Karpas-422 (cell line): Measurements from ENCODE around the gene SEC14L1. TPM values are rescaled to one million over a fixed set of nuclear protein-coding genes. Genes with fewer than 3 reads are reported as not detected.

Experiments
- DNase-seq: peaks from one replicate; pipeline ENCODE4 v3.0.0-alpha.2; 2015
- H2AFZ ChIP-seq: fragments of 200-600 bp; sonication (generic); 2 replicates; pipeline ENCODE4 v1.6.1; 2014; ENCODE audit warnings: antibody characterized with exemption, low read length, mixed read lengths
- H3K27ac ChIP-seq: fragments of 200-600 bp; sonication (generic); 2 replicates; pipeline ENCODE4 v1.5.1; 2014; ENCODE audit warnings: mild to moderate bottlenecking, low read length, moderate library complexity
- H3K27me3 ChIP-seq: fragments of 200-600 bp; sonication (generic); 2 replicates; pipeline ENCODE4 v1.6.1; 2014; ENCODE audit warnings: low read length, mixed read lengths
- H3K36me3 ChIP-seq: fragments of 200-600 bp; sonication (generic); 2 replicates; pipeline ENCODE4 v1.6.1; 2014; ENCODE audit warnings: low read length, mixed read lengths; ENCODE audit not compliant: insufficient read depth
- H3K4me1 ChIP-seq: fragments of 200-600 bp; sonication (generic); 2 replicates; pipeline ENCODE4 v1.6.1; 2014; ENCODE audit warnings: mild to moderate bottlenecking, low read length, mixed read lengths
- H3K4me2 ChIP-seq: fragments of 200-600 bp; sonication (generic); 2 replicates; pipeline ENCODE4 v1.6.1; 2014; ENCODE audit warnings: low read length, low read depth, mild to moderate bottlenecking; ENCODE audit not compliant: poor library complexity, severe bottlenecking
- H3K4me3 ChIP-seq: fragments of 200-600 bp; sonication (generic); 2 replicates; pipeline ENCODE4 v1.5.1; 2014; ENCODE audit warnings: mild to moderate bottlenecking, antibody characterized with exemption, low read length, mixed read lengths
- H3K79me2 ChIP-seq: fragments of 200-600 bp; sonication (generic); 2 replicates; pipeline ENCODE4 v1.6.1; 2014; ENCODE audit warnings: mild to moderate bottlenecking, low read length, mixed read lengths
- H3K9ac ChIP-seq: fragments of 200-600 bp; sonication (generic); 2 replicates; pipeline ENCODE4 v1.6.0; 2014; ENCODE audit warnings: low read length
- H3K9me2 ChIP-seq: fragments of 200-600 bp; sonication (generic), shearing (Covaris generic); replicated peaks from 2 replicates; pipeline ENCODE4 v1.6.0; 2014; ENCODE audit warnings: mild to moderate bottlenecking, low read length, moderate library complexity; ENCODE audit not compliant: insufficient read depth
- H3K9me3 ChIP-seq: fragments of 300-700, 200-600 bp; sonication (generic); 2 replicates; pipeline ENCODE4 v1.6.1; 2014; ENCODE audit warnings: low read length, mixed read lengths
- H4K20me1 ChIP-seq: fragments of 200-600 bp; sonication (generic); 2 replicates; pipeline ENCODE4 v1.6.1; 2014; ENCODE audit warnings: mild to moderate bottlenecking, antibody characterized with exemption, low read length, low read depth; ENCODE audit not compliant: insufficient read depth
- total RNA-seq: library from RNA; depleted of rRNA; stranded (reverse); fragments of >200 nt; shearing (Covaris generic); gene quantifications from 2 replicates; pipeline ENCODE4 v1.2.3, GENCODE V29; 2014; ENCODE audit warnings: low replicate concordance

The SEC14L1 gene
- total RNA-seq, 1 experiment from 2014 or later, result 32.0 TPM

DNA sequence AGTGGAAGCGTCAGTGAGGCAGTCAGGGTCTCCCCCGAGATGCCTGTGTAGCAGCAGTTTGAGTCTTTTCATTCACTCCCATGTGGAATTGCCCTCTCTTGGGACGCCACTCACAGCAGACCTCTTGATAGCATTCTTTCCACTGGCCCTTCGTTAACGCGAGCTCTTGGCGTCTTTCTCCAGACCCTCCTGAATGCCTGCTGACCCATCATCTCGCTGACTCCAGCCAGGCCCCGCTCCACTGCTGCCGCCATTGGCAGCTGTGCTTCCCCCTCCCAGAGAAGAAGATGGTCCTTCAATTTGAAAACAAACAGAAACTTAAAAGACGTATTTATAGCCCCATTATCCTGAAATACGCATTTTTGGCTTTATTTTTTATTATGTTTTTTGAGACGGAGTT lies 63.1 kb downstream of the SEC14L1 start:
- Histone ChIP-seq H3K4me2 (no peak overlapping the region), H3K9me2 (no peaks in the 10 kb centered on the region), H4K20me1 (no peaks in the 10 kb centered on the region), H3K27me3 (no peaks in the 10 kb centered on the region), H3K4me1 (peaks cover 12% of the 10 kb centered on the region), H3K4me3 (no peak overlapping the region), H2AFZ (no peak overlapping the region), H3K9ac (no peak overlapping the region), H3K9me3 (no peaks in the 10 kb centered on the region), H3K27ac (no peak overlapping the region), H3K36me3 (peaks cover 12% of the 10 kb centered on the region; the same call in 1 of the 2 replicates), H3K79me2 (no peaks in the 10 kb centered on the region)
- DNase-seq, result no peak

DNA sequence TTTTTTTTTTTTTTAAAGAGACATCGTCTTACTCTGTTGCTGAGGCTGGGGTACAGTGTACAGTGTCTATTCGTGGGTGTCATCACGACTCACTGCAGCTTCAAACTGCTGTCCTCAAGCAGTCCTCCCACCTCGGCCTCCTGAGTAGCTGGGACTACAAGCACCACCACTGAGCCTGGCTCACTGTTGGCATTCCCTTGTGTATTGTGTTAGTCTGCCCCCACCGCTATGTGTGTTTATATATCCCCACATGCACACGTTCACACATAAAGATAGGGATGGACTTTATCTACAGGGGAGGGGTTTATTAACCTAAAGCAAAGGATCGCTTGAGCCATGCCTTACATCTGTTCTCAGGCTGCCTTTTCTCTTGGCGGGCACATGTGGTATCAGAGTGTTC lies 63.8 kb downstream of the SEC14L1 start:
- H3K4me2 ChIP-seq, result no peak overlapping the region
- H3K9me2 ChIP-seq, result no peaks in the 10 kb centered on the region
- H3K4me1 ChIP-seq, result peaks cover 12% of the 10 kb centered on the region
- H4K20me1 ChIP-seq, result no peaks in the 10 kb centered on the region
- no peak overlapping the region for H3K27ac ChIP-seq
- no peaks in the 10 kb centered on the region for H3K27me3 ChIP-seq
- no peaks in the 10 kb centered on the region for H3K9me3 ChIP-seq
- no peak overlapping the region for H3K9ac ChIP-seq
- no peaks in the 10 kb centered on the region for H3K79me2 ChIP-seq
- no peak overlapping the region for H2AFZ ChIP-seq
- H3K36me3 ChIP-seq, result peaks cover 18% of the 10 kb centered on the region
- no peak overlapping the region for H3K4me3 ChIP-seq
- no peak for DNase-seq

DNA sequence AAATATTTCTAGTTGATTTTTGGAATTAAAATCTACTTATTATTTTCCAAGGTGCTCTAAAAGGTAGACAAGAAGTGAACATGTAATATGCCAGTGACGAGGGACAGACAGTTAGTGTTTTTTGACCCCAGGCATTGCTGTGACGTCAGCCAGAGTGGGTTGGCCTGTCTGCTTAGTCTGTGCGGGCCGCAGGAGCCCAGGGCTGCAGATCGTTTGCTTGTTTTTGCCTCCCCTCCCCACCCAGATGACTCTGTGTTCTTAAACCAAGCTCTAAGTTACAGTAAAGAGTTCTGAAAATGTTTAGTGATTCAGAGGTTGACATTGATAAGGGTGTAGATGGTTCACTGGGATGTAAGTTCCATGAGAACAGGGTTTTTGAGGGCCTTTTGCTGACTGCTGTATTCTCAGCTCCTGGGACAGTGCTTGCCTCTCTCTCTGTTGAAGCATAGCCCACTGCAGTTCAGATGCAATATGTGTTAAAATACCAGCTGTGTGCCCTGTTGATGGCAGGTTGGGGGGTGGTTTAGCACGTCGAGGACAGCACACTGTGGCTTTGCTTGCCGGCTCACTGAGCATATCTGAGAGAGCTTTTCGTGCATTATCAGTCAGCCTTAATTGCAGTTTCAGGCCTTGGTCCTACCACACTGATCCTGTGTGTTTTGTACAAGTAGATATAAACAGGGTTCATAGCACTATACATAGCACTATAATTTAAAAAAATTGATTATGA lies 64.8 kb downstream of the SEC14L1 start:
- Histone ChIP-seq H3K36me3 (peaks cover 21% of the 10 kb centered on the region), H3K4me1 (peaks cover 20% of the 10 kb centered on the region), H3K9me3 (no peaks in the 10 kb centered on the region), H3K4me3 (no peak overlapping the region), H3K9ac (no peak overlapping the region), H2AFZ (no peak overlapping the region), H3K27ac (peak overlapping the region; percentile 31), H3K4me2 (no peak overlapping the region), H4K20me1 (no peaks in the 10 kb centered on the region), H3K79me2 (no peaks in the 10 kb centered on the region), H3K9me2 (no peaks in the 10 kb centered on the region), H3K27me3 (no peaks in the 10 kb centered on the region)
- DNase-seq, result no peak

DNA sequence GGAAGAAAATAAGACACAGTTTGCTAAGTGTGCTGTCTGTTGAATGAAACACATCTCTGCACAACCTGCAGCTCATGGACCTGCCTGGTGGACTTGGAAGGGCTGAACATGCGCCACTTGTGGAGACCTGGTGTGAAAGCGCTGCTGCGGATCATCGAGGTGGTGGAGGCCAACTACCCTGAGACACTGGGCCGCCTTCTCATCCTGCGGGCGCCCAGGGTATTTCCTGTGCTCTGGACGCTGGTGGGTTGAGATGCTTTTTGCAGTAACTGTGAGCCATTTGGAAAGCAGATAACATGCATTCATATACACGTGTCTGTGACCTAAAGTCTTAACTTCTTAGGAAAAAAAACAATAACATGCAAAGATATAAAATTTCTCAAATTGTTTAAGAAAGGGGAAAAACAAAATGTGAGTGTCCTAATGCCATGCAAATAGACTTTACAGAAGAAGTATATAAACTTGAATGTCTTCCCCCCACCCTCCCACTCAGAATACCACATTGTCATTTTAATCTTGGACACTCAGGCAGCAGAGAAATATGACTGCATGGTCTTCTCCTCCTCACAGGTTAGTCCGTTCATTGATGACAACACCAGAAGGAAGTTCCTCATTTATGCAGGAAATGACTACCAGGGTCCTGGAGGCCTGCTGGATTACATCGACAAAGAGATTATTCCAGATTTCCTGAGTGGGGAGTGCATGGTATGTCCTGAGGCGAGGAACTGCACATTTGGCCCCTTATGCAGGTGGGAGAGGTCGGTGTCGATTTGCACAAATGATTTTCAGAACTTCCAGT lies 65.6 kb downstream of the SEC14L1 start:
- H3K79me2 ChIP-seq, result no peaks in the 10 kb centered on the region
- no peaks in the 10 kb centered on the region for H3K9me2 ChIP-seq
- no peaks in the 10 kb centered on the region for H3K9me3 ChIP-seq
- H4K20me1 ChIP-seq, result no peaks in the 10 kb centered on the region
- H3K4me3 ChIP-seq, result no peak overlapping the region
- H3K27ac ChIP-seq, result no peak overlapping the region; the same call in 1 of the 2 replicates
- no peak overlapping the region for H3K4me2 ChIP-seq
- no peak overlapping the region for H2AFZ ChIP-seq
- DNase-seq, result no peak
- H3K27me3 ChIP-seq, result no peaks in the 10 kb centered on the region
- H3K9ac ChIP-seq, result no peak overlapping the region
- H3K36me3 ChIP-seq, result peaks cover 21% of the 10 kb centered on the region
- H3K4me1 ChIP-seq, result peaks cover 28% of the 10 kb centered on the region

DNA sequence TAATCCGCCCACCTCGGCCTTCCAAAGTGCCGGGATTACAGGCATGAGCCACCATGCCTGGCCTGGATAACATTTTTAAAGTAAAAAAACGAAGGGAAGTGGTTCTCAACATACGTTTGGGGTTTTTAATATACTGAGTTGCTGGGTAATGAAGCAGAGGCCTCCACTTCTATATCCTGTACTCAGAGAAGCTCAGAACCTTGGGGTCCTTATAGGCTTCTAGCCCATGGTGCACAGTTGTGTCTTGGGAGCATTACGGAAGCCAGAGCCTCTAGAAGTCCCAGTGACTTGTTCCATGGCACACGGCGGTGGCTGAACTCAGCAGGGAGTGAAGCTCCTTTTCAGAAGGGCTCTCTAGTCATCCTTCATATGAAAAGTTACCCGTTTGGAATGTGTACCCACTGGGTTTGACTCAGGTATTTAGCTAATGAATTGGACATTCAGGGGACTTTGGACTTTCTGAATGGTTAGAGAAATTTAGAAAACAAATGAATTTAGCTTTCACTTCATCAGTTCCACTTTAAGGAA lies 67.0 kb downstream of the SEC14L1 start:
- peaks cover 21% of the 10 kb centered on the region for H3K36me3 ChIP-seq
- no peaks in the 10 kb centered on the region for H3K9me2 ChIP-seq
- no peak overlapping the region for H3K27ac ChIP-seq
- no peak overlapping the region for H3K9ac ChIP-seq
- no peaks in the 10 kb centered on the region for H3K27me3 ChIP-seq
- H3K4me1 ChIP-seq, result peaks cover 42% of the 10 kb centered on the region
- DNase-seq, result no peak
- no peaks in the 10 kb centered on the region for H4K20me1 ChIP-seq
- no peaks in the 10 kb centered on the region for H3K9me3 ChIP-seq
- H2AFZ ChIP-seq, result no peak overlapping the region
- H3K4me3 ChIP-seq, result no peak overlapping the region
- H3K4me2 ChIP-seq, result no peak overlapping the region
- H3K79me2 ChIP-seq, result no peaks in the 10 kb centered on the region

DNA sequence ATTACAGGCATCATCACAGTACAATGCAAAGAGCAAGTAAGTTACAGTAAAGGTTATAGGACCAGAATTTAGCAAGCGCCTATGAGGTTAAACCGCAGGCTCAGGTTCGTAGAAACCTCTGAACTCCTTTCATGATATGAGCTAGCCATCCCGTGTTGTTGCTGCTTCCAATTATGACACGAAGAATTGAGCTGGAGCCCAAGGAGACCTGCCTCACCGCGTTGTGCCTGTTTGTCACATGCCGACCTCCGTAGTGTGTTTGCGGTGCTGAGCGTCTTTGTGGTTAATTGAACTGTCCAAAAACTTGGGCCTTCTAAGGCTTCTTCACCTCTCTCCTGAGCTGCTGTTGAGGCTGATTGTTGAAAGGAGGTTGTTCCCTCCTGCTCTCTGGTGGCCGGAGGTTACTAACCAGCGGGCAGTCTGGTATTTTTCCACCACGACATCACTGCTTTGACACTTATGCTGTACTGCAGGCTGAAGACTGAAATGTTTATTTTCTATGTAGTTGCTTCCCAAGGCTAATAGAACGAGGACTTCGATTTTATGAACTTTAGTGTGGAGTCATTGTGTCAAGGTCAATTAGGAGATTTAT lies 67.5 kb downstream of the SEC14L1 start:
- H3K4me3 ChIP-seq, result no peak overlapping the region
- H3K79me2 ChIP-seq, result peaks cover 5% of the 10 kb centered on the region
- DNase-seq, result no peak
- H3K36me3 ChIP-seq, result peaks cover 23% of the 10 kb centered on the region
- peaks cover 48% of the 10 kb centered on the region for H3K4me1 ChIP-seq
- H2AFZ ChIP-seq, result no peak overlapping the region
- no peak overlapping the region for H3K9ac ChIP-seq
- H3K4me2 ChIP-seq, result no peak overlapping the region
- H3K27ac ChIP-seq, result 0 out of 2 replicates have a peak overlapping the region, but pooled peaks have one; percentile 7
- H3K9me2 ChIP-seq, result no peaks in the 10 kb centered on the region
- no peaks in the 10 kb centered on the region for H3K27me3 ChIP-seq
- no peaks in the 10 kb centered on the region for H4K20me1 ChIP-seq
- no peaks in the 10 kb centered on the region for H3K9me3 ChIP-seq

DNA sequence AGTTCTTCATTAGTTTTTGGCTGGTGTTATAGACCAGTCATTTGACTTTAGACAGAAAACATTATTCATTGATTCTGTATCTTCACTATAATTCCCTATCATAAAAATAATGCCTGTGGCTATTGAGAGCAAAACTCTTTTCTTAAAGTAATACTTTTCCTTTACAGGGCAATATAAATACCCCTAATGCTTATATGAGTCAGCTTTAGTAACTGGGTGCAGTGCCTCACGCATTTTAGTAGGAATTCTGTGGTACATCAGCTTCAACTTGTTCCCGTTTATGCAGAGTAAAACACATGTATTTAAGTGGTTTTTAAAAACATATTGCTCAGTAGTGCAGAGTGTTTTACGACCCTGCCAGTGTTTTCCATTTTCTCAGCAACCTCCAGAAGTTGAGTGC lies 68.1 kb downstream of the SEC14L1 start:
- Histone ChIP-seq H3K4me2 (no peak overlapping the region), H3K4me3 (no peak overlapping the region), H3K9me3 (no peaks in the 10 kb centered on the region), H3K36me3 (peaks cover 27% of the 10 kb centered on the region), H3K79me2 (peaks cover 9% of the 10 kb centered on the region), H3K27ac (0 out of 2 replicates have a peak overlapping the region, but pooled peaks have one; percentile 7), H4K20me1 (no peaks in the 10 kb centered on the region), H2AFZ (no peak overlapping the region), H3K4me1 (peaks cover 53% of the 10 kb centered on the region), H3K9me2 (no peaks in the 10 kb centered on the region), H3K9ac (no peak overlapping the region), H3K27me3 (no peaks in the 10 kb centered on the region)
- no peak for DNase-seq

DNA sequence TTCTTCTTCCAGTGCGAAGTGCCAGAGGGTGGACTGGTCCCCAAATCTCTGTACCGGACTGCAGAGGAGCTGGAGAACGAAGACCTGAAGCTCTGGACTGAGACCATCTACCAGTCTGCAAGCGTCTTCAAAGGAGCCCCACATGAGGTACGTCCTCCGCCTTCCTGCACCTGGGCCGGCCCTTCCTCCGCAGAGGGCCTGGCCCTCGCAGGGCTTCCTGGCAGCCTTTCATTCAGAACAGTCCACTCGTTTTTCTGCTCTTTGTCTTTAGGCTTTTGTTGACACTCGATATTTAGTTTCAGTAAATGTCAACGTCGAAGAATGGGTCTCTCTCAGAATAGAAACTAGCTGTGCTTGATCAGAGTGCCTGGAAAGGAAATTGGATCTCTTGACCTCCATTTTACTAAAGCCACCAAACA lies 68.6 kb downstream of the SEC14L1 start:
- DNase-seq, result no peak
- peaks cover 32% of the 10 kb centered on the region for H3K36me3 ChIP-seq
- no peak overlapping the region for H2AFZ ChIP-seq
- H3K9me2 ChIP-seq, result no peaks in the 10 kb centered on the region
- H3K4me3 ChIP-seq, result no peak overlapping the region
- H3K9ac ChIP-seq, result no peak overlapping the region
- peaks cover 14% of the 10 kb centered on the region for H3K79me2 ChIP-seq
- peak overlapping the region; percentile 98; the same call in 1 of the 2 replicates for H3K27ac ChIP-seq
- H3K27me3 ChIP-seq, result no peaks in the 10 kb centered on the region
- H3K4me2 ChIP-seq, result no peak overlapping the region
- peaks cover 58% of the 10 kb centered on the region for H3K4me1 ChIP-seq
- H3K9me3 ChIP-seq, result no peaks in the 10 kb centered on the region
- H4K20me1 ChIP-seq, result no peaks in the 10 kb centered on the region
